ENCODE measurements around the gene ACRV1. TPM values are rescaled to one million over a fixed set of nuclear protein-coding genes. Genes with fewer than 3 reads are reported as not detected.

Gene ACRV1
- polyA plus RNA-seq, 1 donor (not counting 4 experiments of a cell fraction or from before 2014, with no cell fraction given): not detected

DNA sequence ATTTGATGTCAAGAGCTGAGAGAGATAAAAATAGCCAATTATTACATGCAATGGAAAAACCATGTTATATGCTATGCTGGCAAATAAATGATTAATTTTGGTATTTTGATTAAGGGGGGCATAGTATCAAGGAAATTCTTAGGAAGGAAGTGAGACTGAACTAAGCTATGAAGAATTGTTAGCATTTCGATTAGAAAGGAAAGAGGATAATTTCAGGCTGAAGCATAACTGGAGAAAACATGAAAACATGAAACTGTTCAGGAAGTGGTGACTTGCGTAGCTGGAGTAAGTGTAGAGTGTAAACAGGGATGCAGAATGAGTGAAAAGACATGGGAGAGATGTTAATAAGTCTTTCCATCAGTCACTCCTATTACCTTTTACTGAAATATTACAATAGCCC is 6.4 kb downstream of the ACRV1 start:
- DNase-seq (ENCODE audit: low read depth, low spot score): no peak
- Histone ChIP-seq H4K20me1 (ENCODE audit: control insufficient read depth, extremely low read depth, insufficient read depth, low read length) (no peaks in the 10 kb centered on the region), H3K9me1 (ENCODE audit: control insufficient read depth, extremely low read depth, insufficient read depth, low read length) (no peaks in the 10 kb centered on the region), H3K4me1 (ENCODE audit: control insufficient read depth, extremely low read depth, insufficient read depth, low read length) (no peaks in the 10 kb centered on the region), H2AFZ (ENCODE audit: control insufficient read depth, low read length) (no peak overlapping the region), H3K27ac (ENCODE audit: control insufficient read depth, insufficient read depth, low read length) (no peak overlapping the region), H3K36me3 (ENCODE audit: control insufficient read depth in 2 of 2, extremely low read depth in 1 of 2, insufficient read depth in 2 of 2, low read length in 2 of 2) (peaks cover 0 to 5% of the 10 kb centered on the region in 2 experiments), H3K27me3 (ENCODE audit: control insufficient read depth, extremely low read depth, insufficient read depth, low read length) (no peaks in the 10 kb centered on the region), H3K4me3 (ENCODE audit: control insufficient read depth in 2 of 3, extremely low read depth in 1 of 3, insufficient read depth in 2 of 3, low read depth in 1 of 3, low read length in 3 of 3) (no peak overlapping the region), H3K9me3 (ENCODE audit: control insufficient read depth, low read depth, low read length) (no peaks in the 10 kb centered on the region), H3K4me2 (ENCODE audit: control insufficient read depth, extremely low read depth, insufficient read depth, low read depth, low read length) (no peak overlapping the region), H3K79me2 (ENCODE audit: control insufficient read depth, insufficient read depth, low read length) (no peaks in the 10 kb centered on the region), H3K9ac (ENCODE audit: control insufficient read depth, extremely low read depth, insufficient read depth, low read length) (no peak overlapping the region)
- dilution Hi-C loops (cut with MboI; ENCODE audit: extremely low pct_ligation_motif_present, low sequenced_read_pairs): no loop called here
- FAIRE-seq: no peak
- no peak for TF ChIP-seq EZH2 (IDR thresholded peaks at IDR 0.05; ENCODE audit: low read length)
- TF ChIP-seq CTCF (optimal IDR thresholded peaks at IDR 0.05 in 1 of 3, IDR thresholded peaks at IDR 0.05 in 1 of 3, conservative IDR thresholded peaks at IDR 0.05 in 1 of 3; ENCODE audit: extremely low read depth in 1 of 3, insufficient read depth in 2 of 3, low read length in 3 of 3): no peak

GRCh38 chr11:125671561-125671960 is 9.1 kb downstream of the ACRV1 start:
- Histone ChIP-seq H2AFZ (ENCODE audit: control insufficient read depth, low read length) (no peak overlapping the region), H3K79me2 (ENCODE audit: control insufficient read depth, insufficient read depth, low read length) (no peaks in the 10 kb centered on the region), H3K27me3 (ENCODE audit: control insufficient read depth, extremely low read depth, insufficient read depth, low read length) (no peaks in the 10 kb centered on the region), H3K4me1 (ENCODE audit: control insufficient read depth, extremely low read depth, insufficient read depth, low read length) (no peaks in the 10 kb centered on the region), H3K36me3 (ENCODE audit: control insufficient read depth in 2 of 2, extremely low read depth in 1 of 2, insufficient read depth in 2 of 2, low read length in 2 of 2) (peaks cover 0 to 4% of the 10 kb centered on the region in 2 experiments), H3K9me1 (ENCODE audit: control insufficient read depth, extremely low read depth, insufficient read depth, low read length) (no peaks in the 10 kb centered on the region), H3K9ac (ENCODE audit: control insufficient read depth, extremely low read depth, insufficient read depth, low read length) (no peak overlapping the region), H4K20me1 (ENCODE audit: control insufficient read depth, extremely low read depth, insufficient read depth, low read length) (no peaks in the 10 kb centered on the region), H3K4me2 (ENCODE audit: control insufficient read depth, extremely low read depth, insufficient read depth, low read depth, low read length) (no peak overlapping the region), H3K4me3 (ENCODE audit: control insufficient read depth in 2 of 3, extremely low read depth in 1 of 3, insufficient read depth in 2 of 3, low read depth in 1 of 3, low read length in 3 of 3) (no peak overlapping the region), H3K9me3 (ENCODE audit: control insufficient read depth, low read depth, low read length) (no peaks in the 10 kb centered on the region), H3K27ac (ENCODE audit: control insufficient read depth, insufficient read depth, low read length) (no peak overlapping the region)
- DNase-seq (ENCODE audit: low read depth, low spot score): no peak
- dilution Hi-C loops (cut with MboI; ENCODE audit: extremely low pct_ligation_motif_present, low sequenced_read_pairs): no loop called here
- FAIRE-seq: no peak
- TF ChIP-seq EZH2 (IDR thresholded peaks at IDR 0.05; ENCODE audit: low read length): no peak
- no peak for TF ChIP-seq CTCF (optimal IDR thresholded peaks at IDR 0.05 in 1 of 3, IDR thresholded peaks at IDR 0.05 in 1 of 3, conservative IDR thresholded peaks at IDR 0.05 in 1 of 3; ENCODE audit: extremely low read depth in 1 of 3, insufficient read depth in 2 of 3, low read length in 3 of 3)

Data from keratinocyte (primary cell).